Measurements from ENCODE around the gene ERICH3. TPM values are rescaled to one million over a fixed set of nuclear protein-coding genes. Genes with fewer than 3 reads are reported as not detected.

Gene ERICH3
- total RNA-seq, 1 donor from 2014 or later, result not detected

DNA sequence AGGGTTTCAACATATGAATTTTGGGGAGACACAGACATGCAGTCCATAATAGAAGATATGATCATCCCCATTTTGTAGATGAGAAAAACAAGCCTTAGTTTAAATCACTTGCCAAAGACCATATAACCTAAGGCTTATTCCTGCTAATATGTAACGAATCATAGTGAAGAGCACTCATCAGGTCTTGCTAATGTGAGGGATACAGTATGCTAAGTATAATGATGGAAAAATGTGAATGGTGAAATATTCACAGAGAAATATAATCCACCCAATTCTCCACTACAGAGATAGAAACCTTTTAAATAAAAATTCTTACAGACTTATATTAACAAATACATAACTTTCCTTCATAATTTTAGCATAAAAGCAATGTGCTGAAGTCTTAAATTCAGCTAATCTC, 18.9 kb downstream of the ERICH3 start:
- Histone ChIP-seq H3K4me3 (no peak overlapping the region), H2AFZ (replicated peaks) (no peak overlapping the region), H3F3A (ENCODE audit: low read depth) (no peaks in the 10 kb centered on the region), H3K36me3 (no peaks in the 10 kb centered on the region), H3K9me3 (ENCODE audit: low read depth) (no peaks in the 10 kb centered on the region), H3K79me2 (ENCODE audit: low read depth) (no peaks in the 10 kb centered on the region), H3K27me3 (no peaks in the 10 kb centered on the region), H4K20me1 (ENCODE audit: low read depth) (no peaks in the 10 kb centered on the region), H3K9ac (no peak overlapping the region), H3K27ac (no peak overlapping the region), H3K4me1 (peaks cover 3% of the 10 kb centered on the region), H3K4me2 (no peak overlapping the region)
- Mint-ChIP-seq H3K27me3 (ENCODE audit: insufficient read depth, low read depth) (no peaks in the 10 kb centered on the region), H3K4me3 (no peak overlapping the region), H3K4me1 (peaks cover 14% of the 10 kb centered on the region), H3K27ac (no peak overlapping the region), H3K9me3 (peaks cover 2% of the 10 kb centered on the region), H3K36me3 (no peaks in the 10 kb centered on the region)
- no peak for DNase-seq (ENCODE audit: low spot score)
- TF ChIP-seq EZH2 (IDR thresholded peaks at IDR 0.05), result no peak
- TF ChIP-seq, protein P1, sequence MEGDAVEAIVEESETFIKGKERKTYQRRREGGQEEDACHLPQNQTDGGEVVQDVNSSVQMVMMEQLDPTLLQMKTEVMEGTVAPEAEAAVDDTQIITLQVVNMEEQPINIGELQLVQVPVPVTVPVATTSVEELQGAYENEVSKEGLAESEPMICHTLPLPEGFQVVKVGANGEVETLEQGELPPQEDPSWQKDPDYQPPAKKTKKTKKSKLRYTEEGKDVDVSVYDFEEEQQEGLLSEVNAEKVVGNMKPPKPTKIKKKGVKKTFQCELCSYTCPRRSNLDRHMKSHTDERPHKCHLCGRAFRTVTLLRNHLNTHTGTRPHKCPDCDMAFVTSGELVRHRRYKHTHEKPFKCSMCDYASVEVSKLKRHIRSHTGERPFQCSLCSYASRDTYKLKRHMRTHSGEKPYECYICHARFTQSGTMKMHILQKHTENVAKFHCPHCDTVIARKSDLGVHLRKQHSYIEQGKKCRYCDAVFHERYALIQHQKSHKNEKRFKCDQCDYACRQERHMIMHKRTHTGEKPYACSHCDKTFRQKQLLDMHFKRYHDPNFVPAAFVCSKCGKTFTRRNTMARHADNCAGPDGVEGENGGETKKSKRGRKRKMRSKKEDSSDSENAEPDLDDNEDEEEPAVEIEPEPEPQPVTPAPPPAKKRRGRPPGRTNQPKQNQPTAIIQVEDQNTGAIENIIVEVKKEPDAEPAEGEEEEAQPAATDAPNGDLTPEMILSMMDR (IDR thresholded peaks at IDR 0.05), result no peak

DNA sequence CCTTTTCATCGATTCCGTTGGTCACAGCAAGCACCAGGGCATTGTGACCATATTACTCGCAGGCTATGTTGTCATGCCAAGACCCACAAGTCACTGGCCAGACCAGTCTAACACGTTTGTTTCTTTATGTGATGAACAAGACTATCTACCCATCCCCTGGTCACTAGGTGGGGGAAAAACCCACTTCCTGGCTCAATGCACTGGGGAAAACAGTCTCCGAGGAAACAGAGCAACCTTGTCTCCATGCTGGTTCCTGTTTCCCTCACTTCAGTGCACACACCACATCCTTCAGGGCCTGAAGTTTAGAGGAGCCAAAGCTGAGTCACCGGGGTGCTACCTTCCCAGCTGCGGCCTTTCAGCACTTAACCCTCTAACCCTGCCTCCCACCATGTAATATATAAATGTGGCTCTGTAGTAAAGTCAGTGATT, 20.9 kb downstream of the ERICH3 start:
- Histone ChIP-seq H3K4me3 (no peak overlapping the region), H3F3A (ENCODE audit: low read depth) (no peaks in the 10 kb centered on the region), H3K79me2 (ENCODE audit: low read depth) (no peaks in the 10 kb centered on the region), H3K9ac (no peak overlapping the region), H3K4me1 (no peaks in the 10 kb centered on the region), H2AFZ (replicated peaks) (peak overlapping the region; percentile 46), H4K20me1 (ENCODE audit: low read depth) (no peaks in the 10 kb centered on the region), H3K4me2 (no peak overlapping the region), H3K27ac (no peak overlapping the region), H3K36me3 (no peaks in the 10 kb centered on the region), H3K9me3 (ENCODE audit: low read depth) (no peaks in the 10 kb centered on the region), H3K27me3 (no peaks in the 10 kb centered on the region)
- no peak for DNase-seq (ENCODE audit: low spot score)
- Mint-ChIP-seq H3K4me1 (peaks cover 13% of the 10 kb centered on the region), H3K27ac (peak overlapping the region; percentile 84), H3K4me3 (no peak overlapping the region), H3K27me3 (ENCODE audit: insufficient read depth, low read depth) (no peaks in the 10 kb centered on the region), H3K36me3 (no peaks in the 10 kb centered on the region), H3K9me3 (no peaks in the 10 kb centered on the region)
- TF ChIP-seq EZH2 (IDR thresholded peaks at IDR 0.05), result no peak
- TF ChIP-seq, protein P1 (IDR thresholded peaks at IDR 0.05), result no peak
- no peak for TF ChIP-seq EZH2phosphoT487 (IDR thresholded peaks at IDR 0.05)

DNA sequence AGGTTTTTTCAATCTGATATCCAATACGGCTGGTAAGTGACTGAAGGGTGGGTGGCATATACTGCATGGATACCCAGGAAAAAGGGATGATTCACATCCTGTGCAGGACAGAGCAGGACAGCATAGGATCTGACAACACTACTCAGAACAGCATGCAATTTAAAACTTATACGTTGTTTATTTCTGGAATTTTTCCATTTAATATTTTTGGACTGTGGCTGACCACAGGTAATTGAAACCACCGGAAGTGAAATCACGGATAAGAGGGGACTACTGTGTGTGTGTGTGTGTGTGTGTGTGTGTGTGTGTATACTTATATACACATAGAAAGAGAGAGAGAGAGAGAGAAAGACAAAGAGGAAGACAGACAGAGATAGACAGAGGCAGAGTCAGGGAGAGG, 23.0 kb downstream of the ERICH3 start:
- no peaks in the 10 kb centered on the region for H3K27me3 ChIP-seq
- Mint-ChIP-seq H3K27ac (no peak overlapping the region), H3K9me3 (no peaks in the 10 kb centered on the region), H3K4me3 (no peak overlapping the region), H3K36me3 (no peaks in the 10 kb centered on the region), H3K27me3 (ENCODE audit: insufficient read depth, low read depth) (no peaks in the 10 kb centered on the region), H3K4me1 (peaks cover 18% of the 10 kb centered on the region)
- no peaks in the 10 kb centered on the region for H3F3A ChIP-seq (ENCODE audit: low read depth)
- H2AFZ ChIP-seq (replicated peaks), result no peak overlapping the region
- H3K79me2 ChIP-seq (ENCODE audit: low read depth), result no peaks in the 10 kb centered on the region
- no peak overlapping the region for H3K4me2 ChIP-seq
- no peaks in the 10 kb centered on the region for H3K36me3 ChIP-seq
- H3K9me3 ChIP-seq (ENCODE audit: low read depth), result no peaks in the 10 kb centered on the region
- no peak overlapping the region for H3K27ac ChIP-seq
- DNase-seq (ENCODE audit: low spot score), result no peak
- no peak overlapping the region for H3K4me3 ChIP-seq
- no peaks in the 10 kb centered on the region for H3K4me1 ChIP-seq
- no peaks in the 10 kb centered on the region for H4K20me1 ChIP-seq (ENCODE audit: low read depth)
- H3K9ac ChIP-seq, result no peak overlapping the region
- no peak for TF ChIP-seq EZH2 (IDR thresholded peaks at IDR 0.05)
- TF ChIP-seq, protein P1 (IDR thresholded peaks at IDR 0.05), result no peak
- no peak for TF ChIP-seq EZH2phosphoT487 (IDR thresholded peaks at IDR 0.05)

All from neural progenitor cell (in vitro differentiated cells).